Activated CD4-positive, alpha-beta T cell treated with anti-CD3 and anti-CD28 coated beads for 48 hours (primary cell): ENCODE measurements around the gene PDGFRB.

Experiments used
- DNase-seq: peaks from one replicate; pipeline ENCODE4 v3.0.0-alpha.2; 2020

The PDGFRB gene

DNA sequence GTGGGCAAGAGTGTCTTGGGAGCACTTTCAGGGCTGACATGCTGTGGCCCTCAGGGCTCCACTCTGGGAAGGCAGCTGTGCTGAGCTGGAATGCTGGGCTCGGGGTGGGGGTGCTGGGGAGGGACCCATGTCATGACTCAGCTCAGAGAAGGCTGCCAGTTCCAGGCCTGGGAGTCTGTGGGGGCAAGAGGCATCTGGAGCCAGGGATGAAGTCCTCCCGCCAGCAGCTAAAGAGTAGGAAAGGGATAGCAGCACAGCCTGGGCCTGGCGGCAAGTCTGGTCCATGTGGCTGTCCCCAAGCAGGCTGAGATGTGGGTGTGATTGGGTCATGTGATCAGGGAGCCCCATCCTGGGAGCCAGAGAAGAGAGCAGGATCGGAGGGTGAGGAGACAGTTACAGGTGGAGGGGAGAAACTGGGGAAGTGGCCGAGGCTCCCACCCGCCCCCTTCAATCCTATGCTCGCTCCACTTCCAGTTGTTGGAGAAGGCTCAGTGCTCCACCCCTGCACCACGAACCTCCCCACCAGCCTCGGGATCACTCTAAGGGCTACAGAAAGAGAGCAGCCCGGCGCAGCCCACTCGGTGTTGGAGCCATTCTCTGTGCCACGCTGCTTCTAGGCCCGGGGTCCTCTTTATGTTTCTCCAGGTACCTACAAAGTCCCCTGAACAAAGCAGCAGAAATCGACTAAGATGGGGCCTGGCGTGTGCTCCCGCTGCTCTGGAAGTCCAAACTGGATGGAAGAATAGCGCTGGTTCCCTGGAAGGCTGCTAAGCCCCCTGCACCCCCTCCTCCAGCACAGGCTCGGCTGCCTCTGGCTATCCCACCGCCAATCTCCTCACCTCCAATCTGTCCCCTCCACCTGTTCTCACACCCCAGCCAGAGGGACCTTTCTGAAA, 12.0 kb downstream of the PDGFRB start:
- DNase-seq = no peak

DNA sequence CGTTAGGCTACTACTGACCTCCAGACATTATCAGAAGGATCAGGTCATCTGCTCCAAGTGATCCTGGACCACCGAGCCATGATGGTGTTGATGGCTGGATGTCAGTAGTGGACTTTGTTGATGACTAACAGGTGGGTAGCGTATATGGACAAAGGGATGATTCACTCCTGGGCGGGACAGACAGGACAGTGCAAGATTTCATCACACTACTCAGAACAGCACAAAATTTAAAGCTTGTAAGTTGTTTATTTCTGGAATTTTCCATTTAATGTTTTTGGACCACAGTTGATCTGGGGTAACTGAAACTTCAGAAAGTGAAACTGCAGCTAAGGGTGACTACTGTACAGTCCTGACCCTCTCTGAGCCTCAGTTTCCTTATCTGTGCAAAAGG, 12.7 kb downstream of the PDGFRB start:
- DNase-seq = no peak

- no peak for DNase-seq
Observed at GRCh38 chr5:150142185-150142958, 13.3 kb downstream of the PDGFRB start.

DNA sequence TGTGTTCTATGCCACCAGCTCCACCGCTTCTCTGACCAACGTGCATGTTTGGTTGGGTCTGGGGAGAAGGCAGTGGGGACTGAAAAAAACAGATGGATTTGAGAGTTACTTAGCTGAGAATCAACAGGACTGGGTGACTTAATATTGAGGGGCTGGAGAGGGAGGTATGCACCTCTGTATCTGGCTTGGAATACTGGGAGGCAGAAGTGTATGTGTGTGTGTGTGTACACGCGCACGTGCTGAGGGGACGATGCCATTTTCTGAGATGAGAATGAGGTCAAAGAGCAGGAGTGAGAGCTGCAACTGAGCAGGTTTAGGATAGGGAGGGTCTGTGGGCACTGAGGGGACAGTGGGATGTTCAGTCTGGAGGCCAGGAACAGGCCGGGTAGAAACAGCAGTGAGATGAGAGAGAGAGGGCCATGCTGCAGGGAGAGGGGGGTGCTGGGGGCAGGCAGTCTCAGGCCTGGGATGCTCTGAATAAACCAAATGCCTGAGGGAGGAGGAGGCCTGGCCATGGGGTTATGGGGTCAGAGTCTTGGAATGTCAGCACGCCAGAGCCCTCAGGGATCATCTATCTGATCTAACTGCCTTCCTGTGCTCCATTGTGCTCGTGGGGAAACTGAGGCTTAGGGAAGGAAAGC, 14.0 kb downstream of the PDGFRB start:
- no peak for DNase-seq

- no peak for DNase-seq
Observed at GRCh38 chr5:150140830-150141229, 14.8 kb downstream of the PDGFRB start.

DNA sequence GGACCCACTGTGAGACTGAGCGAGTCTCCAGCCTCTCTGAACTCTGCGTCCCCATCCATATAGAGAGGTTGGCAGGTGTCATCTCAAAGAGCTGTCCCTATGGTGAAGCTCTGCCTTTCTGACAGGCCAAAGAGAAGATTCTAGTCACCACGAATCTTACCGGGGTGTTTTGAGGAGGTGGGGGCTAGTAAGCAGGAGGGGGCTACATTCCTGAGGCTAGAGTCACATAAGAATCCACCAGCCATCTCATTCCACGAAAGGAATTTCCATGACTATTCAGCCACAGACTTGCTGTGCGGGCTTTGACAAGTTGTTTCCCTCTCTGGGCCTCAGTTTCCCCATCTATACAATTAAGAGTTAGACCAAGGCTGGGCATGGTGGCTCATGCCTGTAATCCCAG, 16.3 kb downstream of the PDGFRB start:
- DNase-seq = no peak

GRCh38 chr5:150138551-150139265, 16.9 kb downstream of the PDGFRB start:
- no peak for DNase-seq

DNA sequence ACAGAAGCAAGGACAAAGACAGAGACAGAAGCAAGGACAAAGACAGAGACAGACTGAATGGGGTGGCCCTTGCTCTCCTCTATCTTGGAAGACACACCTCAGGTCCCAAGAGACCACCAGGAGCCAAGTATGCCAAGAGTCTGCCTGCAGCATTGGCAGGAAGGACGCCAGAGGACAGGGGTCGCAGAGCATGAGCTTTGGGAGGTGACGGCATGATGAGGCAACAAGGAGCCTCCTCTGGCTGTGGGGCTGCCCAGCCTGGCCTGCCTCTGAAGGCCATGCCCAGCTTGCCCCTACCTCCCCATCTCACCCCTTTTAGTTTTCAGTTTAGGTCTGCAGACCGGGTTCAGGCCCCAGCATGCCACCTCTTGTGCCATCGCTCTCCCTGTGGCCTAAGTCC, 17.6 kb downstream of the PDGFRB start:
- no peak for DNase-seq

DNA sequence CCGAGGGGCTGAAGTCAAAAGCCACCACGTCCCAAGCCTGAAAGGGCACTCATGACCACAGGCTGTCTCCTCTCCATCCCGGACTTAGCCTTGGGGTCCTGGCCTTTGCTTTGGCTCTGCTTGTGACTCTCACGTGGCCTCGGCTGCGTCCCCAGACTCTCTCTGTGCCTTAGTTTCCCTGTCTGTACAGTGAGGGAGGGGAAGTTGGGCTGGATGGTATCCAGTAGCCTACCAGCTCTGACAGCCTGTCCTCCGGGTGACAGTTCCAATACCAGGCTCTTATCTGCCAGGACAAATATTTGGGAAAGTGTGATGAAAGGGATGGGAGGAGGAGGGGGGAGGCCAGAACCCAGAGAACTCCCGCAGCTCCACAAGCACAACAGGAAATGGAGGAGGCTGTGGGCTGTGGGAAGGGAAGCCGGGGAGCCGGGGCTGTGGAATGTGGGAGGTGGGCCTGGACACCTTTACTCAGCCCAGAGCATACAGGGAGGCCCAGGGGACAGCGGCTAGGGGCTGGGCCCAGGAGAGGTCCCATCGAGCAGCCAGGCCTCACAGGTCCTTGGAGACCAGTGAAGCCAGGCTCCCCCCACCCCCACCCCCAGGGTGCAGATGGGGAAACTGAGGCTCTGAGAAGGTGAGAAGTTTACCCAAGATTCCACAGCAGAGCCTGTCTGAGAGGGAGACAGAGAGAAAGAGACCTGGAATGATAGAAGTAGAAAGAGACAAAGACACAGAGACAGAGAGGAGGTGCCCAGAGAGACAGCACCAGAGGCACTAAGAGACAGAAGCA, 18.3 kb downstream of the PDGFRB start:
- no peak for DNase-seq

GRCh38 chr5:150136305-150137167, 19.1 kb downstream of the PDGFRB start:
- no peak for DNase-seq

DNA sequence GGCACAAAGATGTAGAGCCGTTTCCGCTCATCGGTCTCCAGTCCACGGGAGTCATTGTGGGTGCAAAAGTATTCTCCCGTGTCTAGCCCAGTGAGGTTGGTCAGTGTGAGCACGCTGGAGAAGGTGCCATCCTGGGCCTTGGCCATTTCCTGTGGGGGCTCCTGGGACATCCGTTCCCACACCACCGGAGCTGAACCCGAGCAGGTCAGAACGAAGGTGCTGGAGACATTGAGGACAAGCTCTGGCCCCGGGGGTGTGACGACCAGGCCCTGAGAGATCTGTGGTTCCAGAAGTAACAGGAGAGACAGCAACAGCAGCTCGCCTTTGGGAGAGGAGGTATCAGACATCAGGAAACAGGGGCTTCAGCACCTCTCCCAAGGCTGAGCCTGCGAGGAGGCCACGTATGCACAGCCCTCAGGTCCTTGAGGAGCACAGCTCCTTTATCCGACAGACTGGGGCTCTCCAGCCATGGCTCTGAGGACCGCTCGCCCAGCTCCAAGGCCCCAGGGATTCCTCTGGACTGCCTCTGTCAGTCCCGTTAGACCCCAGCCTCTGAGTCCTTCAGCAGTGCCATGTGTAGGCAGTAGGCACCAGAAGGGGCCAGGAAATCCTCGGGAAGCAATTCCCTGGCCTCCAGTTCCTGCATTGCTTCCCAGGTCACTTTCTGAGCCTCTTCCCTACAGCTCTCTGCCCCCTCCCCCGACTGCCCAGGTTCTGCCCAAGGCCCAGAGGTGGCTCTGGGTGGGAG, 19.9 kb downstream of the PDGFRB start:
- no peak for DNase-seq

DNA sequence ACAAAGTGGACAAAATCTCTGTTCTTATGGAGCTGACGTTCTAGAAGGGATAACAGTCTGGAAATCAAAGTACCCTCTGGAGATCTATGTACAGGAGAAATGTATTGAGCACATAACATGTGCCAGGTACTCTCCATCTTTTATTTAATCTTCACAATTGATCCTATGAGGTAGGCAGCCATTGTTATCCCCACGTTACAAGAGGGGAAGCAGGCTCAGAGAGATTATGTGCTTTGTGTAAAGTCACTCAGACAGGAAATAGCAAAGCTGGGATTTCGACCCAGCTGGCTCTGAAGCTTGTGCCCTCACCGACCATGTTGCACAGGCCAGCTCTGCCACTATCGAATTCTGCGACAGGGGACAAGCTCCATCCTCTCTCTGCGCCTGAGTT, 21.5 kb downstream of the PDGFRB start:
- DNase-seq = no peak

GRCh38 chr5:150133581-150134197, 22.0 kb downstream of the PDGFRB start:
- no peak for DNase-seq

- no peak for DNase-seq
Observed at GRCh38 chr5:150132740-150133139, 22.9 kb downstream of the PDGFRB start.

- no peak for DNase-seq
Observed at GRCh38 chr5:150131978-150132694, 23.5 kb downstream of the PDGFRB start.

GRCh38 chr5:150131461-150131860, 24.2 kb downstream of the PDGFRB start:
- DNase-seq = no peak

DNA sequence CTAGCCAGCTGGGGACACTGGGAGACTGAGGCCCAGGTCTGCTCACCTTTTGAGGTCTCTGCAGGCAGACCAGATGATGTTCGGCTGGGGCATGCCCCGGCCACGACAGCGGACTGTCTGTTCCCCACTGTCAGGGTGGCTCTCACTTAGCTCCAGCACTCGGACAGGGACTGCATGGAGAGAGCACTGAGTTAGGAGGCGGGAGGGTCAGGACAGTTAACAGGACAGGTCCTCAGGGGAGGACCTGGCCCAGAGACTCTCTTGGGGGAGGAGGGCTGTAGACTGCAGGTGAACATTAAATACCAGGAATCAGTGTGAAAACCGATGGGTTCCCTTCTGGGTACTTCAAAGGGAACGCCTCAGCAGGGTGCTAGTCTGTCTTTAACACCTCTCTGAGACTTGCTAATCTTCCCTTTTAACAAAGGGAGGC, 25.1 kb downstream of the PDGFRB start:
- no peak for DNase-seq

GRCh38 chr5:150129813-150130492, 25.7 kb downstream of the PDGFRB start:
- peak; percentile 69 for DNase-seq

DNA sequence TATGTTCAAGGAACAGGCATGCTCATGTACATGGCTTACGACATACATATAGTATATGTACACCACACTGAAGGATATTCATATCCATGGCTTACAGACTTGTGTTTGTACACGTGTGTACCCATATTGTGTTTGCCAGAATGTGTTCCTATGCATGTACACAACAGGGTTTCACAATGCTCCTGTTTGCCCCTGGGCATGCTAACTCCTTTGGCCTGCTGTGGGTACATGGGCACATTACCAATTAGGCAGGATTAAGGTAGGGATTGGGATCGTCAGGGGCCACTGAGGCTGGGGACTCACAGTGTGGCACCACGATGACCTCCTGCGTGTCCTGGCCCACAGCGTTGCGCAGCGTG, 26.2 kb downstream of the PDGFRB start:
- DNase-seq = no peak
